Fibroblast of skin of left quadriceps (primary cell): ENCODE results near the gene CAMK2G.
"Not testable (repeated sequence)": the region's sequence is repeated elsewhere in the genome, so short reads cannot be mapped to it uniquely, and the experiment has no call there.

ENCODE experiments used
- DNase-seq, 2 experiments: peaks; one replicate each; pipeline ENCODE4 v3.0.0-alpha.2; 2013; ENCODE audit warnings: low read depth in 2 of 2

Gene CAMK2G

DNA sequence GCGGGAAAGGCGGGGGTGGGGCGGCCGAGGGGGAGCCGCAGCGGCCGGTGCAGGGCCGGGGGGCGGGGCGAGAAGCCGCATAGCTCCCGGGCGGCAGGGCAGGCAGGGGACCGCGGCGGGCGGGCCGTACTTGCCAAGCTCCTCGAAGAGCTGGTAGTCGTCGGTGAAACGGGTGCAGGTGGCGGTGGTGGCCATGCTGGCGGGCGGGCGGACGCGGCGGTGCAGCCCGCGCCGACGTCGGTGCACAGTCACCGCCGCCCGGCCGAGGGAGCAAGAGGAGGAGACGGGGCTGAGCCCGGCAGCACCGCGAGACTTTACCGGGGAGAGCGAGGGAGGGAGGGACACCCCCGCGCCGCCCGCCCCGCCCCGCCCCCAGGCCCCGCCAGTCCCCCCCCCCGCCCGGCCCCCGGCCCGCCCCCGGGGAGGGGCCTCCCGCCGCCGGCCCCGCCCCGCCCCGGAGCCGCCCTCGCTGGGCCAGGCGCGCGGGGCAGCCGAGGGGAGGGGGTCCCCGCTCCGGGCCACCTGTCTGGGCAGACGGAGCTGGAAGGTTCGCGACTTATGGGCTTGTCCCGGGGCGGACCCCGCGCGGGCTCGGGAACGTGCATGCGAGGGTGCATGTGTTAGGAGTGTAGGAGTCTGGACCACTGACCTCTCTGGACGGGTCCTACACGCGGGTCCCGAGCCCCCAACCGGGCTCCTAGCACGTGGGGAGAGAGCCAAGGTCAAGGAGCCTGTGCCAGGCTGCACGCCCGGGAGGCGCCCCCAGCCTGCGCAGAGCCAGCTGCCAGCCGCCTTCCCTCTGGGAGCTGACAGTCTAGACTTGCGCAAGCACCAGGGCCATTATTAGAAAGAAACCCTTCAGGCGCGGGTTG, at the start of gene CAMK2G:
Gene CAMK2G (minus strand): TSS at position 289 of the 872 bp plus-strand sequence. CDS start 94 bp downstream, at position 195.
- peak; percentile 68 to 70 for DNase-seq

- no peak for DNase-seq
Measured at GRCh38 chr10:73922864-73923133, 48.4 kb upstream of the CAMK2G start.

DNA sequence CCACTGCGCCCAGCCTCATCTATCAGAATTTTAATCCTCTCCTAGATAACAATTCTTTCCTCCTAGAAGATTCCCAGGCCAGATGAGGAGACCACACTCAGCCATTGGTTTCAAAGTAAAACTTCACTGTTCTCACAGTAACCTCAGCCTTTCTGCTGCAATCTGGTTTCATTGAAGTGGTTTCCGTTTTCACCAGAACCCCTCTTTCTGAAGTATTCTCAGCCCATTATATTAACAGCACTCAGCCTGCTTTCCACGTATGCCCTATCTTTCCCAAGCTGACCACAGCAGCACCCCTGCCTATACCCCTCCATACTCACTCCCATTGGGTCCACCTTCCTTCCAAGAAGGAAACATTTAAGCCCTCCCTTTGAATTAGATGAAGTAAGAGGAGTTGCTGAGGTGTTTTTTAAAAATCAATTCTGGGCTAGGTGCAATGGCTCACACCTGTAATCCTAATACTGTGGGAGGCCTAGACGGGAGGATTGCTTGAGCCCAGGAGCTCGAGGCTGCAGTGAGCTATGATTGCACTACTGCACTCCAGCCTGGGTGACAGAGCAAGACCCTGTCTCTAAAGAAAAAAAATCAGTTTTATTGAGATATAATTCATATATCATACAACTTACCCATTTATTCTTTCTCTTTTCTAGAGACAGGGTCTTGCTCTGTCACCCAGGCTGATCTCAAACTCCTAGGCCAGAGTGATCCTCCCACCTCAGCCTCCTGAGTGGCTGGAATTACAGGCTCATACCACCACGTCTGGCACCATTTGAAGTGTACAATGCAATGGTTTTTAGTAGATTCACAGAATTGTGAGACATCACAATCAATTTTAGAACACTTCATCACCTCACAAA, 47.9 kb upstream of the CAMK2G start:
- no peak for DNase-seq

- DNase-seq: no peak
Measured at GRCh38 chr10:73920089-73920488, 45.7 kb upstream of the CAMK2G start.

- not testable (repeated sequence) for DNase-seq
Measured at GRCh38 chr10:73919481-73919880, 45.1 kb upstream of the CAMK2G start.

GRCh38 chr10:73917566-73918305, 43.4 kb upstream of the CAMK2G start:
- no peak for DNase-seq

DNA sequence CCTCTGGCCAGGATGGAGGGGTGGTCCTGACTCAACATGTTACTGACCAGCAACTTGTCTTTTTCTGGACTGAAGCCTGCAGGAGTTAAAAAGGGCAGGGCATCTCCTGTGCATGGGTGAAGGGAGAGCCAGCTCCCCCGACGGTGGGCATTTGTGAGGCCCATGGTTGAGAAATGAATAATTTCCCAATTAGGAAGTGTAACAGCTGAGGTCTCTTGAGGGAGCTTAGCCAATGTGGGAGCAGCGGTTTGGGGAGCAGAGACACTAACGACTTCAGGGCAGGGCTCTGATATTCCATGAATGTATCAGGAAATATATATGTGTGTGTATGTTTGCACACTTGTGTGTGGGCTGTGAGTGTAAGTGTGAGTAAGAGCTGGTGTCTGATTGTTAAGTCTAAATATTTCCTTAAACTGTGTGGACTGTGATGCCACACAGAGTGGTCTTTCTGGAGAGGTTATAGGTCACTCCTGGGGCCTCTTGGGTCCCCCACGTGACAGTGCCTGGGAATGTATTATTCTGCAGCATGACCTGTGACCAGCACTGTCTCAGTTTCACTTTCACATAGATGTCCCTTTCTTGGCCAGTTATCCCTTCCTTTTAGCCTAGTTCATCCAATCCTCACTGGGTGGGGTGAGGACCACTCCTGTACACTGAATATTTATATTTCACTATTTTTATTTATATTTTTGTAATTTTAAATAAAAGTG, 42.6 kb upstream of the CAMK2G start:
- no peak for DNase-seq

DNA sequence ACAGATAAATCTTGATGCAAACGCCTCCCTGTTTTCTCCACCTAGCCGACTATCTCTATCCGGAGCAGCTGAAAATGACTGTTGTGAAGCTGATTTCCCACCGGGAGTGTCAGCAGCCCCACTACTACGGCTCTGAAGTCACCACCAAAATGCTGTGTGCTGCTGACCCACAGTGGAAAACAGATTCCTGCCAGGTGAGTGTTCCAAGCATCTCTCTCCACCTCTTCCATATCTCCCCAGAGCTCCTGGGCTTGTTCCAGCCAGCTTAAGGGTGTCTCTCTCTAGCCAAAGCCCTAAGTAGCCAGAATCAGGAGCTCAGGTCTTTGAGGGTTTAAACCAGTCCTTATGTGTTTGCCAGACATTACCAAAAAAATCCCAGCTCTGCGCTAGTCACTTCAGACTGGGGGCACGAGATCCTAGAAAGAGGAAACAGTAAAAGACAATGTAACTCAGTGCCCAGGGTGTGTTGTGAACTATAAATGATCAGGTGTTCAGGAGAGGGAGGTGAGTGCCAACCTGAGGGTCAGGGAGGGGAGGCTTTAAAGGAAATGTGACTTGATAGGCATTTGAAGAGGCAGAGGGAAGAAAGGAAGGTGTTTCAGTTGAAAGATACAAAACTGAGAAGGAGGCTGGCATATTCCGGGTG, 41.0 kb upstream of the CAMK2G start:
- no peak for DNase-seq

DNA sequence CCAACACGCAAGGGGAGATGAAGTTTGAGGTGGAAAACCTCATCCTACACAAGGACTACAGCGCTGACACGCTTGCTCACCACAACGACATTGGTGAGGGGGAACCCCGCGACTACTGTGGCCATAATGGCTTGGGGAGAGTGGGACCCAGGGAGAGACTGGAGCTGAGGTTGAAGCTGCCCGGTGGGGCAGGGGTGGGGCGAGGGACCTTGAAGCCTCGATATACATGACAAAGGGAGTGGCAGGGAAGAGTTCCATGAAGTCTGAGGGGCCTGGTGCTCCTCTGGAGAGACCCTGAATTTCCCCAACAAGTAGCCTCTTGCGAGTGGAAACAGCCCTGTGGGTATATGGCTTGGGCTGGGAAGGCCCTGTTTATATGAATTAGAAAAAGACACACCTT, 39.7 kb upstream of the CAMK2G start:
- no peak for DNase-seq

DNA sequence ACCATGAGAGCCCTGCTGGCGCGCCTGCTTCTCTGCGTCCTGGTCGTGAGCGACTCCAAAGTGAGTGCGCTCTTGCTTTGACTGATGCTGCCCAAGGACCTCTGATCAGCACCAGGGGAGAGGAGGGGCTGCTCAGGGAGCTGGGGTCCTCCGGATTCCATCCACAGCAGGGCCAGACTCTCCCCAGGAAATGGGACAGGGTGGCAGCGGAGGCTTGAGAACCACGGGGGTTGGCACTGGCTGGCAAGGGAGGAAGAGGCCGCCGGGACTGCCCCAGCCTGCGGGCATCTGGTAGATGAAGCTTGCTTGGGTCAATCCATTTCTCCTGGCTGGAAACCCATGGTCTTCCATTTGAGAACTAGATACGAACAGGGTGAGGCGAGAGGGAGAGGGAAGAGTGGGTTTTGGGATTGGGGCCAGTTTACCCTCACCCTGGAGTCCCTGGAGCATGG, 37.2 kb upstream of the CAMK2G start:
- DNase-seq: no peak

DNA sequence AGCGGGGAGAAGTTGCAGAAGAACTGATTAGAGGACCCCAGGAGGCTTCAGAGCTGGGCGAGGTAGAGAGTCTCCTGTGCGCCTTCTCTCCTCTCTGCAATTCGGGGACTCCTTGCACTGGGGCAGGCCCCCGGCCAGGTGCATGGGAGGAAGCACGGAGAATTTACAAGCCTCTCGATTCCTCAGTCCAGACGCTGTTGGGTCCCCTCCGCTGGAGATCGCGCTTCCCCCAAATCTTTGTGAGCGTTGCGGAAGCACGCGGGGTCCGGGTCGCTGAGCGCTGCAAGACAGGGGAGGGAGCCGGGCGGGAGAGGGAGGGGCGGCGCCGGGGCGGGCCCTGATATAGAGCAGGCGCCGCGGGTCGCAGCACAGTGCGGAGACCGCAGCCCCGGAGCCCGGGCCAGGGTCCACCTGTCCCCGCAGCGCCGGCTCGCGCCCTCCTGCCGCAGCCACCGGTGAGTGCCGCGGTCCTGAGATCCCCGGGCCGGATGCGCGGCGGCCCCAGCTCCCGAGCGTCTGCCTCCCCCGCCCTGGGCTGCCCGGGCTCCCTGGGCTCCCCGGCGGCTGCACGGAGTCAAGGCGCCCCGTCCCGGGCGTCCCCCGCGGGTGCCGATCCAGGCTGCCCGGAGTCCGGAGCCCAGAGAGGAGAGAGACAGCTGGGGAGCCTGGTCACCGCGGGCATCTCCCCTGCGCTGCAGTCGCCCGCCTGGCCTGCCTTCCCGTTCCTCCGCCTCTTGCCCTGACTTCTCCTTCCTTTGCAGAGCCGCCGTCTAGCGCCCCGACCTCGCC, 36.6 kb upstream of the CAMK2G start, which contains the start of gene PLAU:
Gene PLAU (plus strand): TSS at position 369 of the 789 bp plus-strand sequence. CDS start 424 bp downstream, outside the sequence.
- no peak for DNase-seq

DNA sequence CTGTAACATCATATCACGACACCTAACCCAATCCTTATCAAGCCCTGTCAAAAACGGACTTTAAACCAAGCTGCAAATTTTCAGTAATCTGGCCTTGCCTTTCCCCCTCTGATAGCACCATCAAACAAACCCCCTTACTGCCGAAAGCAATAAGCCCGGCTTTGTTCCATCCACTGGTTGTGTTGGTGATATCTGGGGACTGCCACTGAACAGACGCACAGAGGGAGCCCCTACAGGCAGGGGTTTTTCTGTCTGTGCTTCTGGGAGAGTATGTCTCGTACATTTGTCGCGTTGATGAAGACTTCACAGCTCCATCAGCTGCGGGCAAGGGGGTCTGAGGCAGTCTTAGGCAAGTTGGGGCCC, 36.0 kb upstream of the CAMK2G start:
- DNase-seq: no peak

- DNase-seq: no peak
Measured at GRCh38 chr10:73909540-73910115, 35.3 kb upstream of the CAMK2G start.

DNA sequence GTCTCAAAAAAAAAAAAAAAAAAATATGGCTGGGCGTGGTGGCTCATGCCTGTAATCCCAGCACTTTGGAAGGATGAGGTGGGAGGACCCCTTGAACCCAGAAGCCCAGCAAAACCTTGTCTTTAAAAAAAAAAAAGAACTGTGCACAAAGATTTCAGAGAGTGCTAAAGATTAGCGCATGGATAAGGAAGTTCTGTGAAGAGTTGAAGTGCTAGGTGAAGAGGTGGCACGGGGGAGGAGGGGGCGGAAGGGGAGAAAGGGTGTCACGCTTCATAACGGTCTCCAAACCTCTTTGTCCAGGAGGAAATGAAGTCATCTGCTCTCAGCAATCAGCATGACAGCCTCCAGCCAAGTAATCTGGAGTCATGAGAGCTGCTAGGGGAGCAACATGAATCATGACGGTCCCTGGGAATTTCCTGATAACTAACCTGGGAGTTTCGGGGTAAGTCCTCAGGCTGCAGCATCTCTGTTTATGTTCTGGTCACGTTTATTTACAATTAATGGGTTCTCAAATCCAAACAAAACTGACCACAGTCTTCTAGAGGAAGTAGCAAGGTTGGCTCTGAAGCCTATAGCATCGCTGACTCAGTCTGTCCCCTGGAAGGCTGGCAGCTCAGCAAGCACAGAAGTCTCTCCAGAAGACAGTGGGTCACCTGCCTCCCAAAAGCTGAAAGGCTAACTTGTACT, 34.6 kb upstream of the CAMK2G start:
- DNase-seq: peak; percentile 80

DNA sequence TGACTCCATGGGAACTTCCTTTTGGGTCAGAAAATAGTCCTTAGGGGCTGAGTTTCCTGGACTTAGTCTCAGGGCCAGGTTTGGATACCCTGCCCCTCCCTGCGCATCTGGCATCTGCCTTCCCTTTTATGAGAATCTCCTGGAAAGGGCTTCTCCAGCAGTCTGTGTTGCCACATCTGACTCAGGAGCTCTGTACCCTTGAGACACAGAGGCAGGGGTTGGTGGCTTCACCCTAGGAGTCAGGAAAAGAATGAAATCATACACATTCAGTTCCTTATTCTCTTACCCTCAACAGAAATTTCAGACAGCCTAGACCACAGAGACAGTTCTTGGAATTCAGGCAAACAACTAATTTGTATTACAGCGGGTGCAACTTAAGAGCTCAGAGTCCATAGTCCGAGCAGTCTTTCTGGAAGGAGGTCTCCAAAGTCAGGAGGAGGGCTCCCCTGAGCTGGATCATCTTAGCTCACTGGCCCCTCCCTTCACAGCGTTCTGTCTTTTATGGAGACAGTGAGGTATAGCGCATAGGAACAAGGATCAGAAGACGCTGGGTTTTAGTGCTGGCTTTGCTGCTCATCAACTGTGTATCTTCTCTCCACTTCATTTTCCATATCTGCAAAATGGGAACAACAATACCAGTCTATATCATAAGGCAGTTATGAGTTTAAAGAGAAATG, 33.6 kb upstream of the CAMK2G start:
- DNase-seq: no peak

GRCh38 chr10:73906524-73907447, 32.4 kb upstream of the CAMK2G start:
- peak; percentile 92 to 93 for DNase-seq

DNA sequence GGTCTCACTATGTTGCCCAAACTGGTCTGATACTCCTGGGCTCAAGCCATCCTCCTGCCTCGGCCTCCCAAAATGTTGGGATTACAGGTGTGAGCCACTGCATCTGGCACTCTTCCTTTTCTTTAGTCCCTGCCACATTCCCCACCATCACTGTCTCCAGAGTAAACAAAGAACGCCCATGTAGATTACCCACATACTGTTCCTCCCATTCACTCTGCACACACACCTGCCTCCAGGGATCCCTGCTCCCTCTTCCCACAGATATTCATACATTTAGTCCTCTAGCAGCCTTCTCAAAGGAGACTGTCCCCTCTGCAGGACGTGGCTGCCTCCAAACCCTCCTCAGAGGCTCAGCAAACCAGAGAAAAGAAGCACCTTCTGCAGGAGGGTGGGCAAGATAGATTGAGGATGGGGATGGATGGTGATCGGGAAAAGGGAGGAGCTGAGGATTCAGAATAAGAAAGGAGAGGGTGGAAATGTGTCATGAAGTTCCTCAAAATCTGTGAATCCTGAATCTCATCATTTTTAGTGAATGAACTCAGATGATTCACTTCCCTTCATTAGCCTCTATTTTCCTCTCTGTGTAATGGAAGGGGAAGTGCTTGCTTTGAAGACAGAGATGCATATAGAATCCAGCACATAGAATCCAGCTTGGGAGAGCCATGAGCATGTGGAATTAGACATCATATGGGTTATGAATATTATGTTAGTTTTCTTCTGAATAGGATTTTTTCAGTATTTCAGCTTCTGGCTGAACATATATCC, 31.1 kb upstream of the CAMK2G start:
- DNase-seq: no peak
